Panc1 (cell line): ENCODE data around the gene SEPTIN8. TPM values are rescaled to one million over a fixed set of nuclear protein-coding genes. Genes with fewer than 3 reads are reported as not detected.

ENCODE experiments used
- ATAC-seq: fragments of 200-7000 bp; cut with Tn5 transposase; 2 replicates; pipeline ENCODE4 v1.9.1; 2020; ENCODE audit warnings: mild to moderate bottlenecking, moderate library complexity
- BruUV-seq: library from RNA; stranded (reverse); fragments of 400-500 nt; replicated peaks from 2 replicates; lab custom pipeline; 2021; lab: Mats Ljungman, UMichigan
- CTCF ChIA-PET: fragments of 300-600 bp; sonication (Branson Sonifier 250); formaldehyde crosslinking; loops from one replicate; lab custom pipeline; 2022; ENCODE audit warnings: antibody characterized with exemption; lab: Charles Lee
- POLR2A ChIA-PET: fragments of 300-600 bp; sonication (Branson Sonifier 250); formaldehyde crosslinking; loops from one replicate; lab custom pipeline; 2022; ENCODE audit warnings: antibody characterized with exemption; lab: Charles Lee
- DNase-seq: peaks from one replicate; pipeline ENCODE4 v3.0.0-alpha.2; 2010; ENCODE audit warnings: low read depth, low spot score
- H3K27ac ChIP-seq: 2 replicates; pipeline ENCODE4 v1.5.1; 2011; ENCODE audit warnings: mild to moderate bottlenecking, low read length, inconsistent platforms
- H3K27me3 ChIP-seq: fragments of 200-500 bp; sonication (Bioruptor generic); 2 replicates; pipeline ENCODE4 v1.6.0; 2014; ENCODE audit warnings: low read length, inconsistent platforms; ENCODE audit not compliant: control insufficient read depth, insufficient read depth
- H3K36me3 ChIP-seq: fragments of 200-500 bp; sonication (Bioruptor generic); 2 replicates; pipeline ENCODE4 v1.5.1; 2014; ENCODE audit warnings: inconsistent platforms, mild to moderate bottlenecking, low read length, moderate library complexity; ENCODE audit not compliant: control insufficient read depth, insufficient read depth
- H3K4me1 ChIP-seq: 2 replicates; pipeline ENCODE4 v1.5.1; 2011; ENCODE audit warnings: inconsistent platforms, mild to moderate bottlenecking, low read length, moderate library complexity; ENCODE audit not compliant: control insufficient read depth, insufficient read depth
- H3K4me3 ChIP-seq, 2 experiments: 2 replicates each; pipeline ENCODE4 v1.5.1; 2011 to 2012; ENCODE audit warnings: low read depth in 2 of 2, low read length in 2 of 2, mild to moderate bottlenecking in 2 of 2, inconsistent platforms in 1 of 2, moderate library complexity in 1 of 2
- H3K9me3 ChIP-seq: fragments of 200-500 bp; sonication (Bioruptor generic); 2 replicates; pipeline ENCODE4 v1.5.1; 2014; ENCODE audit warnings: low read depth, mild to moderate bottlenecking, inconsistent platforms, low read length, moderate library complexity; ENCODE audit not compliant: control insufficient read depth, insufficient read depth
- CTCF ChIP-seq: fragments of 450-650 bp; IDR thresholded peaks from 2 replicates; pipeline ENCODE4 v1.5.1; 2017; ENCODE audit warnings: mild to moderate bottlenecking
- POLR2AphosphoS5 ChIP-seq: IDR thresholded peaks from 2 replicates; pipeline ENCODE4 v1.6.1; 2012; ENCODE audit warnings: mild to moderate bottlenecking, low read depth, low read length, moderate library complexity
- REST ChIP-seq, 2 experiments: IDR thresholded peaks; 2 replicates each; pipeline ENCODE4 v1.6.1; 2011 to 2012; ENCODE audit warnings: low read depth in 2 of 2, control low read depth in 1 of 2, low read length in 1 of 2, mild to moderate bottlenecking in 1 of 2, moderate library complexity in 1 of 2; ENCODE audit not compliant: insufficient read depth in 1 of 2
- SIN3A ChIP-seq: IDR thresholded peaks from 2 replicates; pipeline ENCODE4 v1.6.1; 2012; ENCODE audit warnings: low read depth, mild to moderate bottlenecking, low read length, moderate library complexity, borderline replicate concordance; ENCODE audit not compliant: insufficient read depth
- TCF7L2 ChIP-seq: IDR thresholded peaks from 2 replicates; pipeline ENCODE4 v1.6.1; 2011; ENCODE audit warnings: mild to moderate bottlenecking, low read depth, low read length, inconsistent platforms
- in situ Hi-C: cut with HindIII; loops from 2 replicates; pipeline ENCODE4 v1.10.0; 2016; ENCODE audit warnings: low sequenced_read_pairs, low pct_unique_long_range_greater_than_20kb
- intact Hi-C: fragments of 100-400 bp; cut with micrococcal nuclease; formaldehyde crosslinking; loops from one replicate; pipeline ENCODE4 v1.10.0; 2022; ENCODE audit not compliant: unreplicated experiment
- total RNA-seq: library from RNA; stranded (reverse); gene quantifications from one replicate; pipeline ENCODE4 v1.2.1, GENCODE V29; 2021; ENCODE audit not compliant: unreplicated experiment

Gene SEPTIN8
- total RNA-seq, 1 experiment from 2014 or later: 22.8 TPM

DNA sequence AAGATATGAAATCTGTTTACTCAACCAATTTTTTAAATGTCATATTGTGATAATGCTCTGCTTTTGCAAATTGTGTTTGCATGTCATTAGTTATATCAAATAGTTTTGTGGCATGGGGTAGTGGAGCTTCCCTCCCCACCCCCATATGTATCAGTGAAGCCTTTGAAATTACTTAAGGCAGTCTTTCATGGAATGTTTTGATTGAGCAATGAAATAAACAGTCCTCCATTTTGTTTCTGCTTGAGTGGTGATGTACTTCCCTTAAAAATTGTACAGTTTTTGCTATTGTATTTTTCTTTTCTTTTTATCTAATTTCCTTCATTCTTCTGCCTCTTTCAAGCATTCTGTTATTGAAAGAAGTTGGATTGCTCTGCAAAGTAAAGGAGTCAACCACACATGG, 39.5 kb upstream of the SEPTIN8 start:
- Histone ChIP-seq H3K36me3 (no peaks in the 10 kb centered on the region), H3K27ac (no peak overlapping the region), H3K4me3 (no peak overlapping the region), H3K4me1 (peaks cover 18% of the 10 kb centered on the region), H3K27me3 (peaks cover 8% of the 10 kb centered on the region), H3K9me3 (no peaks in the 10 kb centered on the region)
- ChIA-PET POLR2A (no interaction called here), CTCF (no interaction called here)
- intact Hi-C loops (loop anchor here (10.0 kb wide), 2 partner anchors 62 to 292 kb away; no protein-coding TSS in a partner anchor), in situ Hi-C loops (no loop called here)
- no peak for DNase-seq
- TF ChIP-seq TCF7L2 (no peak), POLR2AphosphoS5 (no peak), CTCF (no peak), REST (IDR thresholded peaks at IDR 0.05; ENCODE audit: insufficient read depth in 1 of 2, low read depth in 2 of 2, low read length in 1 of 2) (no peak), SIN3A (no peak)
- no peak for ATAC-seq
- no TSS peak for BruUV-seq

DNA sequence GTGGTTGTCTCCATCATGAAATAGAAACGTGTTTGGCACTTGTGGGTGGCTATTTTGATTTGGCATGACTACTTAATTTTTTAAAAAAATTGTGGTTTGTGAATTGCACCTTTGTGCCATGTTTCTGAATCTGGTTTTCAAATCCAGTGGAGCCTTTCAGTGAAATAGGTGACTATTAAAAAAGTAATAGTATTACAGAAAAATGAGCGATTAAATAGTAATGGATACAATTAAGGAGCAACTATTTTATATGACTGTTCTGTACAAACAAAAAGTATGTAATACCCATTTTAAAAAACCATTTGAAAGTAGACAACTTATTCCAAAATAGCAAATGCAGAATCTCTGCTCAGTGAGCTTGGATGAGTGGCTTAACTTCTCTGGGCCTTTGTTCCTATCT, 39.0 kb upstream of the SEPTIN8 start:
- ChIA-PET CTCF (no interaction called here), POLR2A (no interaction called here)
- H3K27ac ChIP-seq: no peak overlapping the region
- BruUV-seq: no TSS peak
- intact Hi-C loops (loop anchor here (10.0 kb wide), 2 partner anchors 61 to 291 kb away; no protein-coding TSS in a partner anchor), in situ Hi-C loops (no loop called here)
- DNase-seq: no peak
- no peak for TF ChIP-seq REST (IDR thresholded peaks at IDR 0.05; ENCODE audit: insufficient read depth in 1 of 2, low read depth in 2 of 2, low read length in 1 of 2)
- TF ChIP-seq CTCF: no peak
- no peak for TF ChIP-seq TCF7L2
- no peak for TF ChIP-seq POLR2AphosphoS5
- TF ChIP-seq SIN3A: no peak
- H3K27me3 ChIP-seq: peaks cover 10% of the 10 kb centered on the region
- H3K9me3 ChIP-seq: no peaks in the 10 kb centered on the region
- peaks cover 17% of the 10 kb centered on the region for H3K4me1 ChIP-seq
- H3K36me3 ChIP-seq: no peaks in the 10 kb centered on the region
- no peak overlapping the region for H3K4me3 ChIP-seq
- ATAC-seq: no peak
